IPS DF 19.7 (cell line): ENCODE measurements around the gene OSBPL10.
"Not testable (repeated sequence)": the region's sequence is repeated elsewhere in the genome, so short reads cannot be mapped to it uniquely, and the experiment has no call there.

Experiments
- DNase-seq: peaks from one replicate; pipeline ENCODE4 v3.0.0-alpha.2; 2013; ENCODE audit warnings: low read depth, low spot score

OSBPL10 gene

DNA sequence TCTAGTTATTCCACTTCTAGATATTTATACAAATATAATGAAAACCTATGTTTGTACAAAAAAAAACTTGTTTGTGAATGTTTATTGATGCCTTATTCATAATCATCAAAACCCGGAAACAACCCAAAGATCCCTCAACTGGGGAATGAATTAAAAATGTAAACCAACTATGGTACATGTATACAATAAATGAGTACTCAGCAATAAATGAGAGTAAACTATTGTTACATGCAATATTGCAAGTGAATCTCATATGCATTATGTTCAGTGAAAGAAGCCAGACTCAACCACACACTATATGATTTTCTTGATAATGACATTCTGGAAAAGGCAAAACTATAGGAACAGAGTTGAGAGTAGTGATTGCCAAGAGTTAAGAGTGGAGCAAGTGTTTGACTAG is 12.8 kb upstream of the OSBPL10 start:
- DNase-seq: no peak

DNA sequence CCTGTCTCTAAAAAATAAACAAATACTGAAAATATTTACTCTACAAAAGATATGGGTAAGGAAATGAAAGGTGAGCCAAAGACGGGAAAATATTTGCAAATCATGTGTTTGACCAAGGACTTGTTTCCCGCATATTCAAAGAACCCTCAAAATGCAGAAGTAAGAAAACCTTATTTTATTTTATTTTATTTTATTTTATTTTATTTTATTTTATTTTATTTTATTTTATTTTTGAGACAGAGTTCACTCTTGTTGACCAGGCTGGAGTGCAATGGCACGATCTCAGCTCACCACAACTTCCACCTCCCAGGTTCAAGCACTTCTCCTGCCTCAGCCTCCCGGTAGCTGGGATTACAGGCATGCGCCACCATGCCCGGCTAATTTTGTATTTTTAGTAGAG is 11.9 kb upstream of the OSBPL10 start:
- not testable (repeated sequence) for DNase-seq

DNA sequence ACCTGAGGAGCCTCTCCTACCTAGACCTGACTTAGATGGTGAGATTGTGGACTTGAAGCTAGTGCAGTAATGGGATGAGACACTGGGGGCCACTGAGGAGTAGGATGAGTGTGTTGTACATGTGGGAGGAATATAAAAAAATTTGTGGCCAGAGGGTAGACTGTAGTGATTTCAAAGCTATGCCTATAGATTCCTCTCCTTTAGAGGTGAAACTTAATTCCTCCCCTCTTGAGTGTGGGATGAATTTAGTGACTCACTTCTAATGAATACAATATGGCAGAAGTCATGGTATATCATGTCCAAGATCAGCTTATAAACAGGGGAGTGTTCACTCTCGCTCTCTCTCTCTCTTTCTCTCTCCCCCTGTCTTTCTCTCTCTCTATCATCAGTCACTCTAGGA is 7.2 kb upstream of the OSBPL10 start:
- DNase-seq: no peak

DNA sequence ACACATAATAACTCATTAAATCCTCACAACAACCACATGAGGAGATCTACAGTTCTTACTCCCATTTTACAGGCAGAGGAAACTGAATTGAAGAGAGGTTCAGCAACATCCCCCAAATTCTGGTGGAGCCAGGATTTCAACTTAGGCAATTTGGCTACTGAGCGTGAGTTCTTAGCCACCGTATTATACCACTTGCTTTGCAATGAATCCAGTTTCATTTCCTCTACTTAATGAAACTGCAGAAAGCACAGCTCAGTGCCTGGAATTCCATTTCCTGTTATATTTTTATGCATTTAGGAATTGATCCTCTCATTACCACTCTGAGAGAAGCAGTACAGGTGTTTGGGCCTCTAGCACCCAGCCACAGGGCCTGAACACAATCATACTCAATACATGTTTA is 4.8 kb upstream of the OSBPL10 start:
- no peak for DNase-seq

DNA sequence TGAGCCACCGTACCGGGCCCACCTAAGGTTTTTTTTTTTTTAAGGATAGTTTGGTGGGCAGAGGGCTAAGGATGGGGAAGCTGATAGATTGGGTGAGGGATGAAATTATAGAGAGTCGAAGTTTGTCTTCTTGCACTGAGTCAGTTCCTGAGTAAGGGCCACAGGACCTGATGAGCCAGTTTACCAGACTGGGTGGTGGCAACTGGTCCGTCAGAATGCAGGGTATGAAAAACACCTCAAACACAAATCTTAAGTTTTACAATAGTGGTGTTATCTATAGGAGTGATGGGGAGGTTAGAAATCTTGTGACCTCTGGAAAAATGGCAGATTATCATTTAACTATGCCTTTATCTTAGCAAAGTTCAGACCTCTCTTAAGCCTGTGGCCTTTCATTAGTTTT is 3.3 kb upstream of the OSBPL10 start:
- no peak for DNase-seq

DNA sequence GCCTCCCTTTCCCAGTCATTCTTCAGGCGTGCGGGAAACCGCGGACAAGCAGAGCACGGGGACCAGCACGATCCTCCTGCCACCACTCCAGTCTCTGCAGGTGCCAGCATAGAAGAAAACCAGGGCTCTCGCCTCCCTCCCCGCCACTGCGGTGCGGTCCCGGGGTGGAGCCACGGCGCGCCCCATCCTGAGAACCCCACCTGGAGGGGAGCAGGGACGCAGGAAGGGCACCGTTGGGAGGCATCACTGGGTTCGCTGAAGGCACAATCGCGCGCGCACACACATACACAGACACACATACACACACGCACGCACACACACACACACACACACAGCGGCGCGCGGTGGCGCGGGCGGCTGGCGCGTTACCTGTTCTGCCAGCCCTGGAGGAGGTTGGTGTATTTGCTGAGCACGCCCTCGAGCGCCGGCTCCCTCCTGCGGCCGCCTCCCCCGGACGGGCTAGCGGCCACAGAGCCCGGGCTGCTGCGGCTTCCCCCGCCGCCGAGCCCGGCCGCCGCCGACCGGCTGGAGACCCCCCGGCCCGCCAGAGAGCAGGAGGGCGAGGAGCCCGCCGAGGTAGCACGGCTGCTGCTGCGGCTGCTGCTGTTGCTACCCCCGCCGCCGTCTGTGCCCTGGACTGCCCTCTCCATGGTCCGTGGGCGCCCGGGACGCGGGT is 394 bp downstream of the OSBPL10 start:
- DNase-seq: no peak

DNA sequence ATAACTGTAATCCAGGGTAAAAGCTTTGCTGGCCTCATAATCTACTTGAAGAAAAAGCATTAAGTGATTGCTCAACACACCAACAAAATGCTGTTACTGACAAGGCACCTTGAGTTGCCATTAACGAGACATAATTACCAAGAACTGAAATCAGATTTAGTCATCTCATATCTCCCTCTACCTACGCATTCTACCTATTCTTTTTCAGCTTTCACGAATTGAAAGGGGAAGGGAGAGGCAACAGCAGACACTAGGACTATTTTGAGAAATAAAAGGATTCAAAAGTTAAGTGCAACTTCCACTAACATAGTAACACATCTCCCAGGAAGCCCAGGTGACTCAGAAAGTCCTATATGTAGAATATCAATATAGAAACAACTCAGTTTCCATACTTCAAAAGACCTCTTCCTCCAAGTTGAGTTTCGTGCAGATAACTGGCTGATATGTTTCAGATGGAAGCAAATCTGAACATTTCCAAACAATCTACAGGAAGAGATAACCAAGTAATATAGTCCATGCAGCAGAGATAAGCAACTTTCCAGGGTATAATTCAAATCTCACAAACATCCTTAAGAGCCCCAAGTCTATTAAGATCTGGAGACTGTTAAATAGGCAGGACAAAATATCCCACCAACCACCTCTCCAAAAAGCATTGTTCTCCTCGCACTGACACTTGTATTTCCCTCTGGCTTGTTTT is 1.9 kb downstream of the OSBPL10 start:
- DNase-seq: no peak

DNA sequence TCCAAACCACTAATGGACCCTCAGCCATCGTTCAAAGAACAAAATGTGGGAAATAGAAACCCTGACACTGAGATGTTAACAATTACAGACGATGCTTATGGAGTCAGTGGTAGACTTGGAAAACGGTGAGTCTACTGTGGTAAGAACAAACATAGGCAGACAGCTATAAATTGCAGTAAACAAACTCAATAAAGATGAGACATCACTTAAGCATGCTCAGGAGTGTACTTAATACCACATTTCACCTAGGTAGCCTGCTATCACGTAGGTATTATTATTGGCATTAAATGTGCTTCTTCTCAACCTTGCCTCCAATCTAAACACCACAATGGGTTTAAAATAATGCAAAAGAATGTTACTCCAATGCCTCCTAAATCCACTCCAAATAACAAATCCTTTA is 2.5 kb downstream of the OSBPL10 start:
- DNase-seq: no peak

DNA sequence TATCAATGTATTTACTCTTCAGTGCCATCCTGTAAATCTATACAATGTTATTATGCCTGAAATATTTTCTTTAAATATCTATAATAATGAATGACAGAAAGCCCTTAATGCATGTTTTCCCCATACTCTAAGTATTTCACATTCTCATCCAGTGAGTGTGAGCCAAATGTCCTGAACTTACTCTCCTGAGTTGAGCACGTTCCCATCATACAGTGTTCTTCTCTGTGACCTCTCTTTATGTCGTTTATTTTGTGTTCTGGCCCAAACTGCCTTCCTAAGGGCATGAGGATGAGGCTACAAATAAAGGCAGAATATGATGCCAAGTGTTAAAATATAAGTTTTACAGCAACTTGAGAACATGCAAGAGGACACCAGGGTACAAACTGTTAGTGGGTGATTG is 3.3 kb downstream of the OSBPL10 start:
- no peak for DNase-seq

DNA sequence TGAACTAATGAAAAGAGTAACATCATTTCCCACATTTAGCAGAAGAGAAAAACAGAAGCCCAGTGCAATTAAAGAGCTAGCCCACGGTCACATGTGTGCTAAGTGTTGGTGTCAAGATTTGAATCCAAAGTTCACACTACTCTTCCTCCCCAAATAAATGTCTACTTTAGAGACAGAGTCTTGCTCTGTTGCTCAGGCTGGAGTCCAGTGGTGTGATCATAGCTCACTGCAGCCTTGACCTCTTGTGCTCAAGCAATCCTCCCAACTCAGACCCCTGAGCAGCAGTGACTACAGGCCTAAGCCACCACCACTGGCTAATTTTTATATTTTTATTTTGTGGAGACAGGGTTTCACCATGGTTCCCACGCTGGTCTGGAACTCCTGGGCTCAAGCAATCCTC is 4.8 kb downstream of the OSBPL10 start:
- DNase-seq: no peak

DNA sequence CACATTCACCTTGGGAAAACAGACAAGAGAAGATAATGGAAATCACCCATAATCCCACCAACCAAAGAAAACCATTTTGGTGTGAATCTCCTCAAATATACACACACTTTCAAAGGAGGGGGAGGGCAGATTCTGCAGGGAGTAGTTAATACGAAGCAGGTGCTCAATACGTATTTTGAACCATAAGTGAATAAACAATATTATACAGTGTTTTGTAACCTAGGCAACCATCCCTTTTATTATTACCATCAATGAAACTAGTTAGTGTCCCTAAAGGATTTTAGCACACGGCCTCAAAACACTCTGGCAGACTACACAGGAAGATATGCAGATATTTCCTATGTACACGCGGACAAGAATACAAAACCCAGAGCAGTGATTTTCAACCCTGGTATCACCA is 6.1 kb downstream of the OSBPL10 start:
- DNase-seq: no peak

DNA sequence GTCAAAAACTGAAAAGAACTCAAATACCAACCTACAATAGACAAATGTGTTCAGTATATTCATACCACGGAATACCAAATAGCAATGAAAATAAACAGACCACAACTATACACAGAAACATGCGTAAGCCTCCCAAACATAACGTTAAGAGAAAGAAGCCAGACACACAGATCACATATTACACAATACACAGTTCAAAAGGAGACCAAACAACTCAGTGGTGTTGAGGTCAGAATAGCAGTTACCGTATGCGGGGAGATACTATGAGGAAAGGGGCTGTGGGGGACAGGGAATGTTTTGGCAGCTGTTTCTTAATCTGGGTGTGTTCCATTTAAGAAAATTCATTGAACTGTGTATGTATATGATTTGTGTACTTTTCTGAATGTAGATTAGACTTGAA is 6.6 kb downstream of the OSBPL10 start:
- DNase-seq: no peak

DNA sequence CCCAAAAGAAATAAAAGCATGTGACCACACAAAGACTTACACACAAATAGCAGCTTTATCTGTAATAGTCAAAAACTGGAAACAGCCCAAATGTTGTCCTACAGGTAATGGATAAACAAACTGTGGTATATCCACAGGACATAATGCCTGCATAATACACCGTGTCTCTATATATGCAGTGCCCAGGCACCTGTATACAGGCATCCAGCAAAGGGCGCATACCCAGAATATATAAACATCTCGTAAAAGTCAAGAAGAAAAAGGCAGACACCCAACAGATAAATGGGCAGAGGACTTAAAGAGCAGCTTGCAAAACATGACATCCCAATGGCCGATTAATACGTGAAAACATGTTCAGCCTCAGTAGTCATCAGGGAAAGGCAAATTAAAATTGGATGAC is 7.2 kb downstream of the OSBPL10 start:
- no peak for DNase-seq

DNA sequence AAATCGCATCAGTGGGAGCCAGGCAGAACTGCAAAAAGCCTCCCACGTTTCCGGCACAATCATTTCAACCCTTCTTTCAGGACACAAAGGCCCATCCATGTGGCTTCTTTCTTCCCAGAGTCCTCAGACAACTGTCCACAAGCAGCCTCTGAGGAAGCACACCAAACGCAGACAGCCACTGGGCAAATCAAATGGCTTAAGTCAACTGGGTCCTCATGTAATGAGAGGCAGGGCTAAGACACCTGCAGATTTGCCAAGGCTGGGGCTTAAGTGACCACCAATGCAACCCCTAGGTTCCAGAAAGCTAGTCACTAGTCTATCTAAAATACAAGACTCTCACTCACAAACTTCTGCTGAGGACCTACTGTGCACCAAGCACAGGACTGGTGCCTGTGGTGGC is 8.0 kb downstream of the OSBPL10 start:
- DNase-seq: no peak

DNA sequence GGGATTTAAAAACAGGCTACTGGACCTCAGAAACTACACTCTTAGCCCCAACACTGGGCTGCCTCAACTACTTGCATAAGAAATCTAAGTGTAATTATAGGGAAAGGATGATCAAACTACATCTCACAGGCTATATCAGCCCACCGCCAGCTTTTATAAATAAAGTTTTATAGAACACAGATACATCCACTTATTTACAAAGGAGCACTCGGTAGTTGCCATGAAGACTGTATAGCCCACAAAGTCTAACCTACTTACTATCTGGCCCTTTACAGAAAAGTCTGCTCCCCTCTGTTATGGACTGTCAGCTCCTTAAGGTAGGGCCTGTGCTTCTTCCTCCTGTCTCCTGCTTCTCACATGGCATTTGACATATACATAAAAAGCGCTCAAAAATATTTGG is 9.5 kb downstream of the OSBPL10 start:
- no peak for DNase-seq

DNA sequence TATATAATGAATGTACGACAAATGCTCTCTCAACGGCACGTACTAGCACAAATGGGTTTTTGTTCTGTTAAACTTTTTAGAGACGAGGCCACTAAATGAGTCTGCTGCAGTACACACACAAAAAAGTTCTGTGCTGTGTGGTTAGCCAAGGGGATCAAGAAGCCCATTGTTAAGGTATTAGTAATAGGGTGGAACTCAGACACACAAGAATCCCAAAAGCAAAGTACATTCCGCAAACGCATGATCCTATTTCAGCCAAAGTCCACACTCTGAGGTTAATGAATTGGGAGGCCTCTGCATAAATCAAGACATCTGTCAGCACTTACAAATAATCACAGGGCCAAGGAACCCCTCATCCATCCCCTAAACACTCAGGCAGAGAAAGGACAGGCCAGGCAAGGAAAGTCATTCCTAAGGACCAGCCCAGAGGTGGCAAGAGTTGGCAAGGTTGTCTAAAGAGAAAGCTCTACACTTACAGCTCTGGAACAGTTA is 12.1 kb downstream of the OSBPL10 start:
- DNase-seq: no peak

DNA sequence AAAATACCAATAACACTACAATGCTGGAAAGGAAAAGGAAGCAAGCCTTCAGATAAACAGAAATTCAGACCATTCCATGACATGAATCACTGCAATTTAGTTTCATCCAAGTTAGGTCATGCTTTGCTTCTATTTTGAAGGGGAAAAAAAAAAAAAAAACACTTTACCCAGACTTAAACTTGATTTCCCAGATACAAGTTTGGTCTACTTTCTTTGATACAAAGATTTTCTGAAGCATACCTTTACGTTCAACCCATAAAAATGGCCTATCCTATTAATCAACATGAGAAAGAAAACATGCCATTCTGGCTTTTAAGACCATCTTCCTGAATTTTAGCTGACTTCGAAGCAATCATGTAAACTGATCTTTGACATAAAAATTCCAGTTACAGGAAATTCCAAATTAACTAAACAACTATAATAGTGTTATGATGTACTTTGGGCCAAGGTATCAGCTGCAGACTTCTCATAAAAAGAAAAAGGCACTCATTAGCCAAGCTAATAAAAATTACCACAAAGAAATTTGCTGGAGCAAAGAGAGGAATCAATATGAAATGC is 12.6 kb downstream of the OSBPL10 start:
- no peak for DNase-seq

DNA sequence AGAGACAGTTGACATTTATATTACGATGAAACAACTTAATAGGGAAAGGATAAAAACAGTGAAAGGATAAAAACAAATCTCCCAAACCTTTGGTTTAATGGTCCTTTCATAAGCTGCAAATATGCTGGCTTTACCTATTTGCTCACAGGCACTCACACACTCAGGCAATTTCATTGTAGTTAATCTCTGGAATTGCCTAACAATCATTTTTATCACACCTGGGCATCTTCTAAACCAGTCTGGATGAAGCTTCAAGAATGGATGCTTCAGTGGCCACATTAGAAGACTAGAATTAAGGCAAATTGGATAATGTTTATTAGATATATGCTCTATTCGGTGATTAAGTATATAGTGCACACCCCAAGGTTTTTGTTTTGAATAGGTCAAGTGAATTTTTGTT is 13.5 kb downstream of the OSBPL10 start:
- DNase-seq: no peak

DNA sequence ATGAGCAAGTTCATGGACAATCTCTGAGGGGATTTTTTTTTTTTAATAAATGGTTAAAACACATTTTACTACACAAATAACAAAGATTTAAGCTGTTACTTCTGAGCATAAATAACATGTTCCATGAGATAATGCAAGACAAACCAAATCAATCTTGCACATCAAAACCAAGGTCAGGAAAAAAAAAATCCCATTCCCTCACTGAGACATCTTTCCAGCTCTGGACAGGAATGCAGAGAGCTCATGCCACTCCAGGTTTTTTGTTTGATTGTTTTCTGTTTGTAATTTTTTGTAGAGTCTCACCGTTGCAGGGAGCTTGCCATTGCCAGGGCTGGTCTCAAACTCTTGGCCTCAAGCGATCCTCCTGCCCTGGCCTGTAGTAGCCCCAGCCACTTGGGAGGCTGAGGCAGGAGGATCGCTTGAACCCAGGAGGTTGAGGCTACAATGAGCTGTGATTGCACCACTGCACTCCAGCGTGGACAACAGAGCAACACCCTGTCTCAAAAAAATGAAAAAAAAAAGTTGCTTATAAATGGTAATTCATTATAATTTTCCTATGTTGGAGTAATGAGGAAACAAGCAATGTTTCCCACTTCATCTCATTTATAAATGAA is 14.0 kb downstream of the OSBPL10 start:
- no peak for DNase-seq

DNA sequence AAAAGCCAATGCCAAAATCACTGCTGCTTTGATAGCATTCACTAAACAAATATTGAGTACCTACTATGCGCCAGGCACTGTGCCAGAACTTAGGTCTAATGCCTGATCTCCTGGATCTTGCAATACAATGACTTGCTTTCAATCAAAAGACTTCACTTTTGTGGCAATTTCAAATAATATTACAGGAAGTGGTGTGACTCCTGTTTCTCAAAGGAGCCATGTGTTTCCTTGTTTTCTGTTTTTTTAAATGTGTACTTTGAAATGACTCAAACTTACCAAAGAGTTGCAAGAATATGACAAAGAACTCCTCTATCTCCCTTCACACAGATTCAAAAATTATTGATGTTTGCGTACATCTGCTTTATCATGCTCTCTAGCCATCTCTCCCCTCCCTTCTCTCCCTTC is 18.3 kb downstream of the OSBPL10 start:
- no peak for DNase-seq

DNA sequence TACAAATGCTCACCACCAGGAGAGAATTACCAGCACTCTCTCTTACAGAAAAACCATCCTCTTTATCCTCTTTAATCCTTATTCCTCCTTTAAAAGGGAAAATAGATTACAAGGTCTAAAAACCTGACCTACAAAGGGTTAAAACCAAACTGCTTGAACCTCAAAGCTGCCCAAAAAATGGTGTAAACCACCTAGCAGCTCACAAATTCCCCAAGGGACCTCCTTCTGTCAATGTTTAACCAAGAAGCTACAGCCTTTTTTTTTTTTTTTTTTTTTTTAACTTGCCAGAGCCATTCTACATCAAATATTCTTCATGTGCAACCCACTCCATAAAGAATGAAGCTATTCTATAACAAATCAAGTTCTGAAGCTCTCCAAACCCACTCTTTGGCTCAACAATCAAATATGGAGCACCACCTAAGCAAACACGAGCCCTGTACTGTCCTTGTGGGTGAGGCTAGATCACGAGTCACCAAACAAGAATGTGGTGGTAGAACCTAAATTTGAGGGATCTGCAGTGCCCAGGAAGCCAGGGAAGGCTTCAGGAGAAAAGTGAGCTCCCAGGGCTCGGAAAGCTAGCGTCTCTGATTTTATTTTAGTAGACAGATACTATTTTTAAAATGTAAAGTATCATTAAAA is 20.1 kb downstream of the OSBPL10 start:
- no peak for DNase-seq
